ENCODE measurements around the gene SLC6A11. TPM values are rescaled to one million over a fixed set of nuclear protein-coding genes. Genes with fewer than 3 reads are reported as not detected.

Gene SLC6A11
- total RNA-seq, 1 donor from 2014 or later: not detected

GRCh38 chr3:10779293-10779805 is 36.7 kb upstream of the SLC6A11 start:
- no peak overlapping the region for H3K4me3 ChIP-seq (ENCODE audit: low read depth, low read length)
- TF ChIP-seq CTCF (conservative IDR thresholded peaks at IDR 0.05; ENCODE audit: low read depth, low read length): no peak
- DNase-seq (ENCODE audit: low read depth): no peak

GRCh38 chr3:10780243-10780642 is 35.8 kb upstream of the SLC6A11 start:
- TF ChIP-seq CTCF (conservative IDR thresholded peaks at IDR 0.05; ENCODE audit: low read depth, low read length): no peak
- no peak for DNase-seq (ENCODE audit: low read depth)

GRCh38 chr3:10780922-10781321 is 35.1 kb upstream of the SLC6A11 start:
- no peak for TF ChIP-seq CTCF (conservative IDR thresholded peaks at IDR 0.05; ENCODE audit: low read depth, low read length)
- H3K4me3 ChIP-seq (ENCODE audit: low read depth, low read length): no peak overlapping the region
- DNase-seq (ENCODE audit: low read depth): no peak

More at GRCh38 chr3:10780243-10780642, 35.8 kb upstream of the SLC6A11 start:
- H3K4me3 ChIP-seq (ENCODE audit: low read depth, low read length): no peak overlapping the region

- H3K4me3 ChIP-seq (ENCODE audit: low read depth, low read length): no peak overlapping the region
- TF ChIP-seq CTCF (conservative IDR thresholded peaks at IDR 0.05; ENCODE audit: low read depth, low read length): no peak
- no peak for DNase-seq (ENCODE audit: low read depth)
Measured at GRCh38 chr3:10781981-10782380, 34.0 kb upstream of the SLC6A11 start.

- TF ChIP-seq CTCF (conservative IDR thresholded peaks at IDR 0.05; ENCODE audit: low read depth, low read length): peak; percentile 85
- DNase-seq (ENCODE audit: low read depth): no peak
Measured at GRCh38 chr3:10783360-10784351, 32.4 kb upstream of the SLC6A11 start.

GRCh38 chr3:10786640-10787039 is 29.4 kb upstream of the SLC6A11 start:
- DNase-seq (ENCODE audit: low read depth): no peak
- no peak for TF ChIP-seq CTCF (conservative IDR thresholded peaks at IDR 0.05; ENCODE audit: low read depth, low read length)
- H3K4me3 ChIP-seq (ENCODE audit: low read depth, low read length): no peak overlapping the region

More at GRCh38 chr3:10783360-10784351, 32.4 kb upstream of the SLC6A11 start:
- H3K4me3 ChIP-seq (ENCODE audit: low read depth, low read length): no peak overlapping the region

Data from epithelial cell of proximal tubule (primary cell).